CD4-positive, CD25-positive, alpha-beta regulatory T cell (primary cell): ENCODE measurements around the gene CLPTM1L. TPM values are rescaled to one million over a fixed set of nuclear protein-coding genes. Genes with fewer than 3 reads are reported as not detected.

Source experiments
- ATAC-seq, 2 donors: fragments of 150-1000 bp; cut with Tn5 transposase; one replicate each; pipeline ENCODE4 v1.10.0; 2021; ENCODE audit warnings: low read depth in 2 of 2, moderate number of reproducible peaks in 2 of 2, moderate library complexity in 1 of 2
- DNase-seq, 3 donors: peaks; one replicate each; pipeline versions ENCODE4 v3.0.0 to v3.0.0-alpha.2; 2012 to 2022; ENCODE audit warnings: mixed read lengths in 1 of 3
- H3K27ac ChIP-seq: one replicate; pipeline ENCODE4 v1.7.0; 2013; ENCODE audit warnings: mild to moderate bottlenecking, low read length; ENCODE audit not compliant: insufficient read depth, poor library complexity, severe bottlenecking
- H3K27me3 ChIP-seq: one replicate; pipeline ENCODE4 v1.7.0; 2013; ENCODE audit warnings: low read length; ENCODE audit not compliant: control insufficient read depth, insufficient read depth
- H3K36me3 ChIP-seq: one replicate; pipeline ENCODE4 v1.7.0; 2013; ENCODE audit warnings: mild to moderate bottlenecking, low read length, moderate library complexity; ENCODE audit not compliant: control insufficient read depth, insufficient read depth
- H3K4me1 ChIP-seq: 2 replicates; pipeline ENCODE4 v1.7.0; 2013; ENCODE audit warnings: mild to moderate bottlenecking, low read length; ENCODE audit not compliant: insufficient read depth, control insufficient read depth, poor library complexity, severe bottlenecking
- H3K4me3 ChIP-seq: one replicate; pipeline ENCODE4 v1.7.0; 2013; ENCODE audit warnings: low read depth, mild to moderate bottlenecking, low read length, moderate library complexity
- H3K9me3 ChIP-seq, 2 experiments: 1 replicate in 1 of 2; 2 replicates in 1 of 2; pipeline ENCODE4 v1.7.0; 2013; ENCODE audit warnings: low read length in 2 of 2, mild to moderate bottlenecking in 1 of 2, moderate library complexity in 1 of 2; ENCODE audit not compliant: control insufficient read depth in 2 of 2
- H3K27ac Mint-ChIP-seq, 3 donors: one replicate each; pipeline ENCODE4 v1.8.0; 2020 to 2022; ENCODE audit warnings: mild to moderate bottlenecking in 3 of 3, mixed read lengths in 3 of 3, moderate library complexity in 2 of 3
- H3K27me3 Mint-ChIP-seq: one replicate; pipeline ENCODE4 v1.8.0; 2022; ENCODE audit warnings: mild to moderate bottlenecking, mixed read lengths
- H3K36me3 Mint-ChIP-seq: one replicate; pipeline ENCODE4 v1.8.0; 2020; ENCODE audit warnings: mixed read lengths
- H3K4me1 Mint-ChIP-seq, 4 donors: one replicate each; pipeline ENCODE4 v1.8.0; 2020 to 2022; ENCODE audit warnings: mixed read lengths in 4 of 4, mild to moderate bottlenecking in 1 of 4
- H3K4me3 Mint-ChIP-seq, 4 donors: one replicate each; pipeline ENCODE4 v1.8.0; 2020 to 2022; ENCODE audit warnings: mild to moderate bottlenecking in 4 of 4, mixed read lengths in 4 of 4, moderate library complexity in 3 of 4
- H3K9me3 Mint-ChIP-seq, 7 donors: one replicate each; pipeline ENCODE4 v1.8.0; 2020 to 2022; ENCODE audit warnings: mixed read lengths in 7 of 7, mild to moderate bottlenecking in 3 of 7, moderate library complexity in 2 of 7
- polyA plus RNA-seq, 4 donors: library from polyadenylated mRNA; unstranded; fragments of 300-500 nt; fragmentation: Illumina TruSeq; gene quantifications; one replicate each; pipeline ENCODE4 v1.2.3, GENCODE V29; 2021
- total RNA-seq: library from RNA; stranded (reverse); gene quantifications from one replicate; pipeline ENCODE4 v1.2.3, GENCODE V29; 2022

Gene CLPTM1L
- total and polyA plus RNA-seq, 5 donors from 2014 or later, result 25.3 to 104 (median 58.8) TPM

- Mint-ChIP-seq H3K27me3 (peaks cover 13% of the 10 kb centered on the region), H3K4me3 (no peak overlapping the region)
- H3K4me3 ChIP-seq, result no peak overlapping the region
Measured at GRCh38 chr5:1300581-1301083, 44.3 kb downstream of the CLPTM1L start.

GRCh38 chr5:1299961-1300360 lies 44.9 kb downstream of the CLPTM1L start:
- H3K27me3 Mint-ChIP-seq, result peaks cover 6% of the 10 kb centered on the region
- no peaks in the 10 kb centered on the region for H3K9me3 ChIP-seq
- H3K27ac ChIP-seq, result no peak overlapping the region
- no peak for DNase-seq
- peak overlapping the region in 1 of 3 donors; percentile 36 for H3K27ac Mint-ChIP-seq
- H3K4me1 ChIP-seq, result no peaks in the 10 kb centered on the region
- ATAC-seq, result no peak
- no peaks in the 10 kb centered on the region for H3K27me3 ChIP-seq
- H3K4me1 Mint-ChIP-seq, result peaks cover 0 to 8% (median 0%) of the 10 kb centered on the region in 4 donors
- H3K4me3 Mint-ChIP-seq, result no peak overlapping the region
- peaks cover 0 to 2% (median 0%) of the 10 kb centered on the region in 7 donors for H3K9me3 Mint-ChIP-seq
- no peaks in the 10 kb centered on the region for H3K36me3 ChIP-seq
- no peaks in the 10 kb centered on the region for H3K36me3 Mint-ChIP-seq
- no peak overlapping the region for H3K4me3 ChIP-seq

More at GRCh38 chr5:1300581-1301083, 44.3 kb downstream of the CLPTM1L start:
- Histone ChIP-seq H3K27me3 (no peaks in the 10 kb centered on the region), H3K27ac (no peak overlapping the region), H3K9me3 (no peaks in the 10 kb centered on the region), H3K36me3 (no peaks in the 10 kb centered on the region), H3K4me1 (no peaks in the 10 kb centered on the region)
- Mint-ChIP-seq H3K4me1 (peaks cover 0 to 8% (median 0%) of the 10 kb centered on the region in 4 donors), H3K27ac (no peak overlapping the region), H3K36me3 (no peaks in the 10 kb centered on the region), H3K9me3 (peaks cover 0 to 2% (median 0%) of the 10 kb centered on the region in 7 donors)
- ATAC-seq (no peak), DNase-seq (no peak)

GRCh38 chr5:1299511-1299850 lies 45.4 kb downstream of the CLPTM1L start:
- Mint-ChIP-seq H3K36me3 (no peaks in the 10 kb centered on the region), H3K9me3 (peaks cover 0 to 2% (median 0%) of the 10 kb centered on the region in 7 donors), H3K4me3 (no peak overlapping the region), H3K4me1 (peaks cover 0 to 8% (median 0%) of the 10 kb centered on the region in 4 donors), H3K27ac (peak overlapping the region in 2 of 3 donors; percentile 36 to 54), H3K27me3 (peaks cover 6% of the 10 kb centered on the region)
- H3K36me3 ChIP-seq, result no peaks in the 10 kb centered on the region
- no peaks in the 10 kb centered on the region for H3K27me3 ChIP-seq
- no peak overlapping the region for H3K4me3 ChIP-seq
- peaks cover 4% of the 10 kb centered on the region for H3K4me1 ChIP-seq
- no peaks in the 10 kb centered on the region for H3K9me3 ChIP-seq
- no peak for DNase-seq
- no peak for ATAC-seq
- H3K27ac ChIP-seq, result no peak overlapping the region

- no peak for DNase-seq
- H3K36me3 ChIP-seq, result no peaks in the 10 kb centered on the region
- H3K27ac ChIP-seq, result no peak overlapping the region
- H3K4me1 ChIP-seq, result peaks cover 9% of the 10 kb centered on the region
- peaks cover 0 to 2% (median 0%) of the 10 kb centered on the region in 7 donors for H3K9me3 Mint-ChIP-seq
- peak overlapping the region in 1 of 4 donors; percentile 38 for H3K4me3 Mint-ChIP-seq
- peaks cover 6% of the 10 kb centered on the region for H3K27me3 Mint-ChIP-seq
- no peaks in the 10 kb centered on the region for H3K27me3 ChIP-seq
- H3K4me1 Mint-ChIP-seq, result peaks cover 0 to 8% (median 0%) of the 10 kb centered on the region in 4 donors
- no peaks in the 10 kb centered on the region for H3K9me3 ChIP-seq
- ATAC-seq, result no peak
- peak overlapping the region in 2 of 3 donors; percentile 36 to 54 for H3K27ac Mint-ChIP-seq
- H3K36me3 Mint-ChIP-seq, result no peaks in the 10 kb centered on the region
- H3K4me3 ChIP-seq, result no peak overlapping the region
Measured at GRCh38 chr5:1298723-1299510, 46.0 kb downstream of the CLPTM1L start.

GRCh38 chr5:1298067-1298551 lies 46.8 kb downstream of the CLPTM1L start:
- Histone ChIP-seq H3K9me3 (no peaks in the 10 kb centered on the region), H3K4me3 (no peak overlapping the region), H3K27ac (no peak overlapping the region), H3K27me3 (no peaks in the 10 kb centered on the region), H3K36me3 (no peaks in the 10 kb centered on the region), H3K4me1 (peaks cover 13% of the 10 kb centered on the region)
- DNase-seq (no peak), ATAC-seq (no peak)
- Mint-ChIP-seq H3K4me1 (peaks cover 0 to 8% (median under 1%) of the 10 kb centered on the region in 4 donors), H3K36me3 (no peaks in the 10 kb centered on the region), H3K27ac (no peak overlapping the region), H3K9me3 (peaks cover 0 to 2% (median 0%) of the 10 kb centered on the region in 7 donors), H3K27me3 (peaks cover 4% of the 10 kb centered on the region), H3K4me3 (no peak overlapping the region)

- no peaks in the 10 kb centered on the region for H3K36me3 ChIP-seq
- no peak overlapping the region for H3K27ac ChIP-seq
- Mint-ChIP-seq H3K36me3 (no peaks in the 10 kb centered on the region), H3K9me3 (peaks cover 0 to 1% (median 0%) of the 10 kb centered on the region in 7 donors), H3K27me3 (no peaks in the 10 kb centered on the region), H3K4me3 (no peak overlapping the region), H3K27ac (no peak overlapping the region), H3K4me1 (peaks cover 0 to 8% (median 6%) of the 10 kb centered on the region in 4 donors)
- DNase-seq (no peak), ATAC-seq (no peak)
- no peaks in the 10 kb centered on the region for H3K27me3 ChIP-seq
- no peak overlapping the region for H3K4me3 ChIP-seq
- H3K4me1 ChIP-seq, result peaks cover 13% of the 10 kb centered on the region
- no peaks in the 10 kb centered on the region for H3K9me3 ChIP-seq
Measured at GRCh38 chr5:1297243-1297642, 47.7 kb downstream of the CLPTM1L start.

- no peaks in the 10 kb centered on the region for H3K9me3 Mint-ChIP-seq
- no peak overlapping the region for H3K4me3 ChIP-seq
Measured at GRCh38 chr5:1295650-1296037, 49.3 kb downstream of the CLPTM1L start.

More at GRCh38 chr5:1295650-1296037, 49.3 kb downstream of the CLPTM1L start:
- H3K27me3 Mint-ChIP-seq, result no peaks in the 10 kb centered on the region
- peak overlapping the region in 2 of 4 donors; percentile 22 to 72 for H3K4me3 Mint-ChIP-seq
- no peaks in the 10 kb centered on the region for H3K36me3 Mint-ChIP-seq
- DNase-seq (no peak), ATAC-seq (no peak)
- Histone ChIP-seq H3K4me1 (peaks cover 13% of the 10 kb centered on the region), H3K9me3 (no peaks in the 10 kb centered on the region), H3K27ac (no peak overlapping the region), H3K27me3 (no peaks in the 10 kb centered on the region), H3K36me3 (no peaks in the 10 kb centered on the region)
- H3K27ac Mint-ChIP-seq, result no peak overlapping the region
- H3K4me1 Mint-ChIP-seq, result peaks cover 0 to 10% (median 7%) of the 10 kb centered on the region in 4 donors
